Measurements from ENCODE around the gene ARMH4.

The ARMH4 gene, protein sequence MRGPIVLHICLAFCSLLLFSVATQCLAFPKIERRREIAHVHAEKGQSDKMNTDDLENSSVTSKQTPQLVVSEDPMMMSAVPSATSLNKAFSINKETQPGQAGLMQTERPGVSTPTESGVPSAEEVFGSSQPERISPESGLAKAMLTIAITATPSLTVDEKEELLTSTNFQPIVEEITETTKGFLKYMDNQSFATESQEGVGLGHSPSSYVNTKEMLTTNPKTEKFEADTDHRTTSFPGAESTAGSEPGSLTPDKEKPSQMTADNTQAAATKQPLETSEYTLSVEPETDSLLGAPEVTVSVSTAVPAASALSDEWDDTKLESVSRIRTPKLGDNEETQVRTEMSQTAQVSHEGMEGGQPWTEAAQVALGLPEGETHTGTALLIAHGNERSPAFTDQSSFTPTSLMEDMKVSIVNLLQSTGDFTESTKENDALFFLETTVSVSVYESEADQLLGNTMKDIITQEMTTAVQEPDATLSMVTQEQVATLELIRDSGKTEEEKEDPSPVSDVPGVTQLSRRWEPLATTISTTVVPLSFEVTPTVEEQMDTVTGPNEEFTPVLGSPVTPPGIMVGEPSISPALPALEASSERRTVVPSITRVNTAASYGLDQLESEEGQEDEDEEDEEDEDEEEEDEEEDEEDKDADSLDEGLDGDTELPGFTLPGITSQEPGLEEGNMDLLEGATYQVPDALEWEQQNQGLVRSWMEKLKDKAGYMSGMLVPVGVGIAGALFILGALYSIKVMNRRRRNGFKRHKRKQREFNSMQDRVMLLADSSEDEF

DNA sequence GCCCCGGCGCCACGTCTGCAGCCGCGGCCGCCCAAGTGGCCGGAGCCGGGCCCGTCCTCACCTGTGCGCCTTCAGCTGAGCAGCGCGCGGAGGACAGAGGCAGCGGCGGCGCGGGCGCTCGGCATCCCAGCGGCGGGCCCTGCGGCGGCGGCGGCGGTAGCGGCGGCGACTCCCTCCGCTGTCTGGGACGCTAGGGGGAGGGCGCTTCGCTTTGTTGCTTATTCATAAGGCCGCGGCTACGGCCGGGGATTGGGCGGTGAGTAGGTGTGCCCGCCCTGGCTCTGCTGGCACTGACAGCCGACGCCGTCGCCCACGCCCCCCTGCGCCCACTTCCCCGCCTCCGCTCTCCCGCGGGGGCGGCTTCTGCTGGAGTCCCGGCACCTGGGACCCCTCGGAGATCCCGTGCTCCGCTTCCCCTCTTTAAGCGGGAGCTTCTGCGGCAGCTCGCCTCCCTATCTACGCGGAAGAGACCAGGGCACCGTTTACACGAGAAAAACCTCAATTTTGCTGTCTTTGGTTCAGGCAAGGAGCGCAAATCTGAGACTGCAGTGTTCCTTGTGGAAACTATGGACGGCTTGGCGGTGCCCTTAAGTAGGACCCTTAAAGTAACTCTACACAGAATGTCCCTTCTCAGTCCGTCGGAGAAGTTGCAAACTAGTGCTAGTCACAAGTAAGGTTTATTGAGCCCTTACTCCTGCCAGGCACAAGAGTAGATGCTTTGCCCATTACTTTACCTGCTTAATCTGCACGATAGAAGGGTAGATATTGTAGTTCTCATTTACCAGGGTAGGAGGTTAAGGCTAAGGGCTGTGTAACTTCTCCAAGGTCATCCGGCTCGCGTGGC, at the start of gene ARMH4:
Gene ARMH4, minus strand, starts transcription at position 200 of the 844 bp plus-strand sequence. CDS start 12,855 bp downstream, outside the sequence.
- Mint-ChIP-seq H3K4me3 (peak within 1 kb of the TSS; percentile 75), H3K9me3 (no peaks in the 10 kb centered on the region), H3K4me1 (peaks cover 21% of the 10 kb centered on the region), H3K36me3 (ENCODE audit: insufficient read depth) (no peaks in the 10 kb centered on the region), H3K27ac (ENCODE audit: low read depth) (no peak within 1 kb of the TSS), H3K27me3 (peaks cover 74% of the 10 kb centered on the region)
- ATAC-seq (replicated peaks; ENCODE audit: extremely low read depth, poor library complexity, severe bottlenecking) = peak; percentile 81
- peak; percentile 27 to 28 for DNase-seq (ENCODE audit: low spot score in 2 of 2)

DNA sequence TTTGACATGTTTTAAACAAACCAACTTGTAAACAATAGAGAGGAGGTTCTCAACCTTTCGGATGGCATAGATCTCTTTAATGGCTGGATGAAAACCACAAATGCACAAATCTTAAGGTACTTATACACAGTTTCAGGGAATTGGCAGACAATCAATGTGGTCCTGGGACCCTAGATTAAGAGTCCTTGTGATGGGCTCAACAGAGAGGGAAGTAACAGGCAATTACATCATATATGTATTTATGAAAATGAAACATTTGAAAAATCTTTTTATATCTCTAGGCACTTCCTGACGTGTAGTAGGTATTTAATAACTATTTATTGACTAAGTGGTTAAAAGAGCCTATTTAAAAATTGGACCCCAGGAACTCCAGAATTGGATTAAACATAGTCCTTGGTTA, 48.8 kb upstream of the ARMH4 start:
- Mint-ChIP-seq H3K27me3 (no peaks in the 10 kb centered on the region), H3K4me1 (peaks cover 49% of the 10 kb centered on the region), H3K9me3 (no peaks in the 10 kb centered on the region), H3K36me3 (ENCODE audit: insufficient read depth) (peaks cover 29% of the 10 kb centered on the region), H3K4me3 (peak overlapping the region; percentile 94), H3K27ac (ENCODE audit: low read depth) (peak overlapping the region; percentile 96)
- no peak for DNase-seq (ENCODE audit: low spot score in 2 of 2)
- no peak for ATAC-seq (replicated peaks; ENCODE audit: extremely low read depth, poor library complexity, severe bottlenecking)

DNA sequence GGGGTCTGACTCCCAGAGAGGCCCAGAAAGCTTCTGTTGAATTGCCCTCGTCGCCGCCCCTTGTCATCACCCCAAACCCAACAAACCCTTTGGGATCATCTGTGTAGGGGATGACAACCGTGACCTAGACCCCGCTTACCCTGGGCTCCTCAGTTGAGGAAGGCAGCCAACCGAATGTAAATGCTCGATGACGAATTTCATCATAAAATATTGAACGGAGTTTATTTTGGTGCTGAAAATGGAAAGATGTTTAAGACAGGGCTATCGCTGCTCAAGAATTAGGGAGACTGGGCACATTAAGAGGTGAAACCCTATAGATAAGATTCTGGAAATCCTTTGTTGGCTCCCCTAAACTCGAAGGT, 48.4 kb upstream of the ARMH4 start:
- DNase-seq (ENCODE audit: low spot score in 2 of 2) = no peak
- Mint-ChIP-seq H3K4me1 (peaks cover 49% of the 10 kb centered on the region), H3K27ac (ENCODE audit: low read depth) (peak overlapping the region; percentile 96)

DNA sequence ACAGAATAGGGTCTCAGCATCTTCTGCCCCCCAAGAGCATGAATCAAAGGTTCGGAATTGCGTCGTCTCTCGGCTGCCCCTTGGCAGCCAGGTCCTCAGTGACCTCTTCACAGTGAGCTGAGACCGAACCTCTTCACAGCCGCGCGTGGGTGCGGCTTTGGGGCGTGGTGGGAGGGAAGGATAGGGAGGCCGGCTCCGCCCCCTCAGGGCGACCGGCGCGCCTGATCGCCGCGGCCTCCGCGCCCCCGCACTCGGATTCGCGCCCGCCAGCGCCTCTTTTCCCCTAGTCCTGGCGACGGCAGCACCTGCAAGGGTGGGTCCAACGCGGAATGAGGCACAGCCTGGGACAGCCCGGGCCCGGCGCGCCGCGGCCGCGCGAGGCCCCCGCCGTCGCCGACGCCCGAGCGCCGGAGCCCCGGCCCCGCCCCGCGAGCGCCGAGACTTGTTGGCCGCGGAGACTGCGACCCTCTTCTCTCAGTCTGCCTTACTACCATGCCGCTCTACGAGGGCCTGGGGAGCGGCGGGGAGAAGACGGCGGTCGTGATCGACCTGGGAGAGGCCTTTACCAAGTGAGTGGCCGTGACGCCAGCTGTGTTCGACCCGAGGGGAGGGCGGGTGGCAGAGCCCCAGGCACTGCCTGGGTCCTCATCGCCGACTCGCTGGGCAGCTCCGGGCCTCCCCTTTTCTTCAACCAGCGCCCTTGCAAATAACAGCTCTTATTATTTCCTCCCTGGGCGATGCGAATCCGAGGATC, 47.9 kb upstream of the ARMH4 start, which contains the start of gene ACTR10:
Gene ACTR10, plus strand, starts transcription at position 424 of the 754 bp plus-strand sequence. Its CDS starts 69 bp downstream, at position 493.
- no peaks in the 10 kb centered on the region for H3K27me3 Mint-ChIP-seq
- peak; percentile 84 to 92 for DNase-seq (ENCODE audit: low spot score in 2 of 2)
- peaks cover 23% of the 10 kb centered on the region for H3K36me3 Mint-ChIP-seq (ENCODE audit: insufficient read depth)
- peaks cover 49% of the 10 kb centered on the region for H3K4me1 Mint-ChIP-seq
- peak; percentile 83 for ATAC-seq (replicated peaks; ENCODE audit: extremely low read depth, poor library complexity, severe bottlenecking)
- H3K4me3 Mint-ChIP-seq = peak within 1 kb of the TSS; percentile 94
- no peaks in the 10 kb centered on the region for H3K9me3 Mint-ChIP-seq
- H3K27ac Mint-ChIP-seq (ENCODE audit: low read depth) = peak within 1 kb of the TSS; percentile 96

More for the DNA sequence above, 48.4 kb upstream of the ARMH4 start:
- peak; percentile 15 for ATAC-seq (replicated peaks; ENCODE audit: extremely low read depth, poor library complexity, severe bottlenecking)
- no peaks in the 10 kb centered on the region for H3K9me3 Mint-ChIP-seq
- peak overlapping the region; percentile 94 for H3K4me3 Mint-ChIP-seq
- peaks cover 28% of the 10 kb centered on the region for H3K36me3 Mint-ChIP-seq (ENCODE audit: insufficient read depth)
- H3K27me3 Mint-ChIP-seq = no peaks in the 10 kb centered on the region

DNA sequence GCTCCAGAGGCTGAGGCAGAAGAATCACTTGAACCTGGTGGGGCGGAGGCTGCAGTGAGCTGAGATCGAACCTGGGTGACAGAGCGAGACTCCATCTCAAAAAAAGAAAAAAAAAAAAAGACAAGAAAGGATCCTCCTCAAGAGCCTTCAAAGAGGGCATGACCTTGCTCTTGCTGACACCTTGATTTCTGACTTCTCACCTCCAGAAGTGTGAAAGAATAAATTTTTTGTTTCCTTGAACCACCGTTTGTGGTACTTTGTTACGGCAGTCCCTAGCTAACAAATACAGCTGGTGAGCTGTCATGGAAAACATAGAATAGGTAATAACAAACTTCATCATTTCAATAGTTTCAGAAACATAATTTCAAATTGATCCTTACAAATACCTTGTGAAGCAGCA, 46.1 kb upstream of the ARMH4 start:
- no peaks in the 10 kb centered on the region for H3K9me3 Mint-ChIP-seq
- DNase-seq (ENCODE audit: low spot score in 2 of 2) (peak in 1 of 2 donors; percentile 25), ATAC-seq (replicated peaks; ENCODE audit: extremely low read depth, poor library complexity, severe bottlenecking) (peak; percentile 30)
- peak overlapping the region; percentile 96 for H3K27ac Mint-ChIP-seq (ENCODE audit: low read depth)
- H3K36me3 Mint-ChIP-seq (ENCODE audit: insufficient read depth) = peaks cover 16% of the 10 kb centered on the region
- no peaks in the 10 kb centered on the region for H3K27me3 Mint-ChIP-seq
- peak overlapping the region; percentile 94 for H3K4me3 Mint-ChIP-seq
- H3K4me1 Mint-ChIP-seq = peaks cover 49% of the 10 kb centered on the region

DNA sequence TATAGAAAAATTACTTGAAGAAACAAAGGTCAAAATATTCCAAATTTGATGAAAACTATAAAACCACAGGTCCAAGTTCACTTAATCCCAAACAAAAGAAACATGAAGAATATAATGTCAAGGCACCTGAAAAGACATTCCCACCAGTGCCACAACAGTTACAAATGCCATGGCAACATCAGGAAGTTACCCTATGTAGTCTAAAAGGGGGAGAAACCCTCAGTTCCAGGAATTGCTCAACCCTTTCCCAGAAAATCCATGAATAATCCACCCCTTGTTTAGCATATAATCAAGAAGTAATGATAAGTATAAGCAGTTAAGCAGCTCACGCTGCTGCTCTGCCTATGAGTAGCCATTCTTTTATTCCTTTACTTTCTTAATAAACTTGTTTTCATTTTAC, 44.2 kb upstream of the ARMH4 start:
- ATAC-seq (replicated peaks; ENCODE audit: extremely low read depth, poor library complexity, severe bottlenecking) = no peak
- Mint-ChIP-seq H3K27ac (ENCODE audit: low read depth) (peak overlapping the region; percentile 96), H3K36me3 (ENCODE audit: insufficient read depth) (peaks cover 11% of the 10 kb centered on the region)

DNA sequence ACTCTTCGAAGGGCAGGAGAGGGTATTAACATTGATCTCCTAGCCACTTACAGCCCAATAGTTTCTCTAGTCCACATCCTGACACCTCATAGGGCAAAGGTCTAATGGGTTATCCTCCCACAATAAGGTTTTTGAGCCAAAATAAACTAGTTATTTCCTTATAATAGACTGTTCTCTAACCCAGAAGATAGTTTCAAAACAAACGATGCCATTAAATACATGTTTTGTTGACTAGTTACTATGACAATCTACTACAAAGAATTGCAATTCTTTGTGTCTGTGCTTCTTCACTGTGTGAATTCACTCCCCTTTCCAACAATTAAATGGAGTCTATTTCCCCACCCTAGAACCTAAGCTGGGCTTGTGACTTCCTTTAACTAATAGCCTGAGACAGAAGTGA, 41.5 kb upstream of the ARMH4 start:
- H3K4me3 Mint-ChIP-seq = no peak overlapping the region
- peaks cover 18% of the 10 kb centered on the region for H3K4me1 Mint-ChIP-seq
- no peak overlapping the region for H3K27ac Mint-ChIP-seq (ENCODE audit: low read depth)
- DNase-seq (ENCODE audit: low spot score in 2 of 2) (no peak), ATAC-seq (replicated peaks; ENCODE audit: extremely low read depth, poor library complexity, severe bottlenecking) (no peak)
- peaks cover 2% of the 10 kb centered on the region for H3K36me3 Mint-ChIP-seq (ENCODE audit: insufficient read depth)
- no peaks in the 10 kb centered on the region for H3K27me3 Mint-ChIP-seq
- H3K9me3 Mint-ChIP-seq = no peaks in the 10 kb centered on the region

More for the DNA sequence above, 44.2 kb upstream of the ARMH4 start:
- no peak for DNase-seq (ENCODE audit: low spot score in 2 of 2)
- peaks cover 39% of the 10 kb centered on the region for H3K4me1 Mint-ChIP-seq
- no peak overlapping the region for H3K4me3 Mint-ChIP-seq
- H3K9me3 Mint-ChIP-seq = no peaks in the 10 kb centered on the region
- H3K27me3 Mint-ChIP-seq = no peaks in the 10 kb centered on the region

DNA sequence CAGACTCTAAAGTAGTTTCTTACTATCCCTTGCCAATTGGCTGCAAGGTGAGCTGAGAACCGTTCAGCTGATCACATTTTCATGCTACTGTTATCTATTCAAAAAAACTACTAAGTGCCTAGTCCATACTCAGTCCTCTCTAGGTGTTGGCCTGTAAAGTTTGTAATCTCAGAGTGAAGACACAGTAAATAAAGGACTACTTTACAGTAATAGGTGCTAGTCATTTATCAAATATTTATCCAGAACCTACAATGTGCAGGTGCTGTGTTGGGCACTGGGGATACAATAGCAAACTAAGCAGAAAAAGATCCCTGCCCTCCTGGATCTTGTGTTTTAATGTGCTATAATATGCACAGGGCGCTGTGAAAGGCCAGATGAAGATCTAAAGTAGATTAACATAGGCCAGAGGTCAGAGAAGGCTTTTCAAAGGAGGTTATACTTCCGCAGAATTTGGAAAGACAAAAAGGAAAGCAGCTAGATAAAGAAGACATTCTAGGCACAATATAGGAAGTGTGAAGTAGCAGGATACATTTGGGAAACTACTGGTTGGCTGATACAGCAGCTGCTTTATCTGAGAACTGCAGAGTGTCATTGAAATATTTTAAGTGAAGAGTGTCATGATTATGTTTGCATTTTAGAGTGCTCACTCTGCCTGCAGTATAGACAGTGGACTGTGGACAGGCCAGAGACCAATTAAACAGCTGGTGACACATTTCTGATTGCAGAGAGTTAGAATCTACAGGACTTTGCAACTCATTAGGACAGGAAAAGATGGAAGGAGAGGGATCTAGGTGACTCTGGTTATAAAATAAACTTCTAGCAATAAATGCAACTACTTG, 40.0 kb upstream of the ARMH4 start:
- ATAC-seq (replicated peaks; ENCODE audit: extremely low read depth, poor library complexity, severe bottlenecking) (no peak), DNase-seq (ENCODE audit: low spot score in 2 of 2) (no peak)
- peaks cover 5% of the 10 kb centered on the region for H3K4me1 Mint-ChIP-seq
- peaks cover under 1% of the 10 kb centered on the region for H3K27me3 Mint-ChIP-seq
- H3K4me3 Mint-ChIP-seq = no peak overlapping the region
- H3K9me3 Mint-ChIP-seq = no peaks in the 10 kb centered on the region
- no peaks in the 10 kb centered on the region for H3K36me3 Mint-ChIP-seq (ENCODE audit: insufficient read depth)
- no peak overlapping the region for H3K27ac Mint-ChIP-seq (ENCODE audit: low read depth)

DNA sequence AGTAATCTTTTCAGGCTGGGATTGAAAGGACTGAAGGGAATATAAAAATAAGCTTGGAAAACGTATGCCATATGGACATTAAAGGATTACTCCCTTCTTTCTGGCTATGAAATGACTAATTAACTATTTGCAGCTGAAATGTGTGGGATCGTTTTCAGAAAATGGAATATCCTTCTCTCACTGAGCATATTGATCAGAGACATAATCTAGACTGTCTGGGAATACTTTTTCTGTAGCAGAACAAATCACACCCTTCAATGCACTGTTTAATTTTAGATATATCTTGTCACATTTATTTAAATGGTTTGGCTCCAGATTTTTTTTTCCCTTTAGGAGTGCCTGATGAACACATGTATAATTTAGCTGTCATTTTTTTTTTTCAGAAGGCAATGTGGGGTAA, 37.2 kb upstream of the ARMH4 start:
- ATAC-seq (replicated peaks; ENCODE audit: extremely low read depth, poor library complexity, severe bottlenecking) (no peak), DNase-seq (ENCODE audit: low spot score in 2 of 2) (no peak)
- Mint-ChIP-seq H3K27me3 (peaks cover 6% of the 10 kb centered on the region), H3K4me3 (no peak overlapping the region), H3K9me3 (no peaks in the 10 kb centered on the region), H3K4me1 (no peaks in the 10 kb centered on the region), H3K36me3 (ENCODE audit: insufficient read depth) (no peaks in the 10 kb centered on the region), H3K27ac (ENCODE audit: low read depth) (no peak overlapping the region)

DNA sequence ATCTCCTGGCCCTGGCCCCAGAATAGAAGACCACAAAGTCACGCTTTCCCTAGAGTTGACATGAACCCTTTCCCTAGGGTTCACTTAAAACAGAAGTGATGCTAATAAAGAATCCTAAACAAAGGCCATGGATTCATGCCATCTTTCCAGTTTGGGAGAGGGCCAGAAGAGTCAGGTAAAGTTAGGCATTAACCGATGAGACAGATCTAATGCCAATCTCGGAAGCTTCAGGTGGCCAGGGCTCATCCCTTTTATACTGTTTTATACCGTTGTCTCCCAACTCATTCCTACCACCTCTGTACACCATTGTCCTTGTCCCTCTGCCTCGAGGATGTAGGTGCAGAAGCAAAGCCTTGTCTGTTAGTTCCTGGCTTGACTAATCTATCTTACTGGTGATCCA, 25.1 kb upstream of the ARMH4 start:
- H3K36me3 Mint-ChIP-seq (ENCODE audit: insufficient read depth) = no peaks in the 10 kb centered on the region
- DNase-seq (ENCODE audit: low spot score in 2 of 2) (no peak), ATAC-seq (replicated peaks; ENCODE audit: extremely low read depth, poor library complexity, severe bottlenecking) (no peak)
- no peaks in the 10 kb centered on the region for H3K4me1 Mint-ChIP-seq
- no peak overlapping the region for H3K27ac Mint-ChIP-seq (ENCODE audit: low read depth)
- H3K4me3 Mint-ChIP-seq = no peak overlapping the region
- peaks cover 15% of the 10 kb centered on the region for H3K27me3 Mint-ChIP-seq
- no peaks in the 10 kb centered on the region for H3K9me3 Mint-ChIP-seq

DNA sequence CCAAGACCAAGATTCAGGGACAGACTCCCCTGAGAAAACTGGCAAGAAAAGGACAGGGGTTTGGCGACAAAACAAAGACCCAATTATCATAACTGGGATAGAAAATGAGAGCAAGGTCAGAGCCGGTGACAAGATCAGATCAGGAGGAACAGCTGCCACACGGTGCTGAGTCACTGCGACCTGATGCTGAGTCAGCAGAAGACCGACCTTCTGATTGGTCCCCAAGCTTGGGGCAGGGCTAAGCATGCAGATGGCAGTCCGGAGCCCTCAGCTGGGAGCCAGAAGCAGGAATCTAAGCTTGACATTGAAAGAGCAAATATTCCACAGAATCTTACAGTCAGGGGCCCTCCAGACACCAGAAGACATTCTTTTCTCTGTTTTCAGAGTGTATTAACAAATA, 19.1 kb upstream of the ARMH4 start:
- H3K27me3 Mint-ChIP-seq = peaks cover 41% of the 10 kb centered on the region
- H3K4me3 Mint-ChIP-seq = no peak overlapping the region
- DNase-seq (ENCODE audit: low spot score in 2 of 2) = no peak
- ATAC-seq (replicated peaks; ENCODE audit: extremely low read depth, poor library complexity, severe bottlenecking) = peak; percentile 62
- no peaks in the 10 kb centered on the region for H3K9me3 Mint-ChIP-seq
- peaks cover 6% of the 10 kb centered on the region for H3K4me1 Mint-ChIP-seq
- peaks cover 3% of the 10 kb centered on the region for H3K36me3 Mint-ChIP-seq (ENCODE audit: insufficient read depth)
- H3K27ac Mint-ChIP-seq (ENCODE audit: low read depth) = no peak overlapping the region
